HL-60 (cell line): Measurements from ENCODE around the gene PTGIR.

Source experiments
- DNase-seq, 2 experiments: peaks; one replicate each; pipeline ENCODE4 v3.0.0-alpha.2; 2010 to 2020; ENCODE audit warnings: low read depth in 1 of 2, low spot score in 1 of 2
- H3K27ac ChIP-seq: fragments of 250-450 bp; sonication (Bioruptor Pico); replicated peaks from 2 replicates; pipeline ENCODE4 v1.5.1; 2020; ENCODE audit warnings: mild to moderate bottlenecking, moderate library complexity
- H3K27me3 ChIP-seq: fragments of 250-450 bp; sonication (Bioruptor Pico); 2 replicates; pipeline ENCODE4 v1.5.1; 2021; ENCODE audit warnings: mild to moderate bottlenecking, moderate library complexity; ENCODE audit not compliant: insufficient read depth, poor library complexity, severe bottlenecking
- H3K4me3 ChIP-seq: replicated peaks from 2 replicates; pipeline ENCODE4 v1.5.1; 2011; ENCODE audit warnings: mild to moderate bottlenecking, control low read depth, low read length; ENCODE audit not compliant: insufficient read depth
- GABPA ChIP-seq: IDR thresholded peaks from 2 replicates; pipeline ENCODE4 v1.6.1; 2012; ENCODE audit warnings: low read depth
- POLR2AphosphoS5 ChIP-seq: IDR thresholded peaks from 2 replicates; pipeline ENCODE4 v1.6.1; 2012; ENCODE audit warnings: low read depth
- SPI1 ChIP-seq: IDR thresholded peaks from 2 replicates; pipeline ENCODE4 v1.6.1; 2012; ENCODE audit warnings: low read depth, mild to moderate bottlenecking, borderline replicate concordance
- TF ChIP-seq, protein P1 (sequence below): IDR thresholded peaks from 2 replicates; pipeline ENCODE4 v1.6.1; 2012; ENCODE audit warnings: low read depth; ENCODE audit not compliant: insufficient replicate concordance
- TF ChIP-seq, protein P2 (sequence below): IDR thresholded peaks from one replicate; pipeline ENCODE4 v1.5.1; 2011; ENCODE audit warnings: low read length, control low read depth, inconsistent platforms; ENCODE audit not compliant: insufficient read depth

Gene PTGIR

DNA sequence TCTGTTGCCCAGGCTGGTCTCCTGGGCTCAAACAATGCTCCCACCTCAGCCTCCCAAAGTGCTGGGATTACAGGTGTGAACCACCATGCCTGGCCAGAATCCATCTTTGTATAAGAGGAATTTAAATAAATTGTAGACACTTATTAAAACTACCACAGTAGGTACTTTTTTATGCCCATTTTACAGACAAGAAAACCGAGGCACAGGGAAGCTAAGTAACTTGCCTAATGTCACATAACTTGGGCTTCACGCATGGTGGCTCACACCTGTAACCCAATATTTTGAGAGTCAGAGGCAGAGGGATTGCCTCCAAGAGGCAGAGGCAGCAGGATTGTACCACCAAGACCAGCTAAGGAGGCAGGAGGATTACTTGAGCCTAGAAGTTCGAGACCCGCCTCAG lies 46.4 kb downstream of the PTGIR start:
- Histone ChIP-seq H3K27me3 (no peaks in the 10 kb centered on the region), H3K4me3 (no peak overlapping the region), H3K27ac (no peak overlapping the region)
- DNase-seq: no peak
- TF ChIP-seq, protein P1, sequence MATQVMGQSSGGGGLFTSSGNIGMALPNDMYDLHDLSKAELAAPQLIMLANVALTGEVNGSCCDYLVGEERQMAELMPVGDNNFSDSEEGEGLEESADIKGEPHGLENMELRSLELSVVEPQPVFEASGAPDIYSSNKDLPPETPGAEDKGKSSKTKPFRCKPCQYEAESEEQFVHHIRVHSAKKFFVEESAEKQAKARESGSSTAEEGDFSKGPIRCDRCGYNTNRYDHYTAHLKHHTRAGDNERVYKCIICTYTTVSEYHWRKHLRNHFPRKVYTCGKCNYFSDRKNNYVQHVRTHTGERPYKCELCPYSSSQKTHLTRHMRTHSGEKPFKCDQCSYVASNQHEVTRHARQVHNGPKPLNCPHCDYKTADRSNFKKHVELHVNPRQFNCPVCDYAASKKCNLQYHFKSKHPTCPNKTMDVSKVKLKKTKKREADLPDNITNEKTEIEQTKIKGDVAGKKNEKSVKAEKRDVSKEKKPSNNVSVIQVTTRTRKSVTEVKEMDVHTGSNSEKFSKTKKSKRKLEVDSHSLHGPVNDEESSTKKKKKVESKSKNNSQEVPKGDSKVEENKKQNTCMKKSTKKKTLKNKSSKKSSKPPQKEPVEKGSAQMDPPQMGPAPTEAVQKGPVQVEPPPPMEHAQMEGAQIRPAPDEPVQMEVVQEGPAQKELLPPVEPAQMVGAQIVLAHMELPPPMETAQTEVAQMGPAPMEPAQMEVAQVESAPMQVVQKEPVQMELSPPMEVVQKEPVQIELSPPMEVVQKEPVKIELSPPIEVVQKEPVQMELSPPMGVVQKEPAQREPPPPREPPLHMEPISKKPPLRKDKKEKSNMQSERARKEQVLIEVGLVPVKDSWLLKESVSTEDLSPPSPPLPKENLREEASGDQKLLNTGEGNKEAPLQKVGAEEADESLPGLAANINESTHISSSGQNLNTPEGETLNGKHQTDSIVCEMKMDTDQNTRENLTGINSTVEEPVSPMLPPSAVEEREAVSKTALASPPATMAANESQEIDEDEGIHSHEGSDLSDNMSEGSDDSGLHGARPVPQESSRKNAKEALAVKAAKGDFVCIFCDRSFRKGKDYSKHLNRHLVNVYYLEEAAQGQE: no peak
- TF ChIP-seq SPI1 (no peak), POLR2AphosphoS5 (no peak), GABPA (no peak)
- TF ChIP-seq, protein P2, sequence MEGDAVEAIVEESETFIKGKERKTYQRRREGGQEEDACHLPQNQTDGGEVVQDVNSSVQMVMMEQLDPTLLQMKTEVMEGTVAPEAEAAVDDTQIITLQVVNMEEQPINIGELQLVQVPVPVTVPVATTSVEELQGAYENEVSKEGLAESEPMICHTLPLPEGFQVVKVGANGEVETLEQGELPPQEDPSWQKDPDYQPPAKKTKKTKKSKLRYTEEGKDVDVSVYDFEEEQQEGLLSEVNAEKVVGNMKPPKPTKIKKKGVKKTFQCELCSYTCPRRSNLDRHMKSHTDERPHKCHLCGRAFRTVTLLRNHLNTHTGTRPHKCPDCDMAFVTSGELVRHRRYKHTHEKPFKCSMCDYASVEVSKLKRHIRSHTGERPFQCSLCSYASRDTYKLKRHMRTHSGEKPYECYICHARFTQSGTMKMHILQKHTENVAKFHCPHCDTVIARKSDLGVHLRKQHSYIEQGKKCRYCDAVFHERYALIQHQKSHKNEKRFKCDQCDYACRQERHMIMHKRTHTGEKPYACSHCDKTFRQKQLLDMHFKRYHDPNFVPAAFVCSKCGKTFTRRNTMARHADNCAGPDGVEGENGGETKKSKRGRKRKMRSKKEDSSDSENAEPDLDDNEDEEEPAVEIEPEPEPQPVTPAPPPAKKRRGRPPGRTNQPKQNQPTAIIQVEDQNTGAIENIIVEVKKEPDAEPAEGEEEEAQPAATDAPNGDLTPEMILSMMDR: no peak

DNA sequence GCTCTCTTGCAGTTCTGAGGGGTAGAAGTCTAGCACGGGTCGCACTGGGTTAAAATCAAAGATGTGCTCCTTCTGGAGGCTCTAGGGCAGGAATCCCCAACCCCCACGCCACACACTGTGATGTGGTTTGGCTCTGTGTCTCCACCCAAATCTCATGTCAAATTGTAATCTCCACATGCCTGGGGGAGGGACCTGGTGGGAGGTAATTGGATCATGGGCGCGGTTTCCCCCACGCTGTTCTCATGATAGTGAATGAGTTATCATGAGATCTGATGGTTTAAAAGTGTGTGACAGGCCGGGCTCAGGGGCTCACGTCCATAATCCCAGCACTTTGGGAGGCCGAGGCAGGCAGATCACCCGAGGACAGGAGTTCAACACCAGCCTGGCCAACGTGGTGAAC lies 50.4 kb downstream of the PTGIR start:
- TF ChIP-seq POLR2AphosphoS5: no peak
- no peak for TF ChIP-seq GABPA
- H3K4me3 ChIP-seq: no peak overlapping the region
- H3K27me3 ChIP-seq: no peaks in the 10 kb centered on the region
- no peak for DNase-seq
- no peak overlapping the region for H3K27ac ChIP-seq

DNA sequence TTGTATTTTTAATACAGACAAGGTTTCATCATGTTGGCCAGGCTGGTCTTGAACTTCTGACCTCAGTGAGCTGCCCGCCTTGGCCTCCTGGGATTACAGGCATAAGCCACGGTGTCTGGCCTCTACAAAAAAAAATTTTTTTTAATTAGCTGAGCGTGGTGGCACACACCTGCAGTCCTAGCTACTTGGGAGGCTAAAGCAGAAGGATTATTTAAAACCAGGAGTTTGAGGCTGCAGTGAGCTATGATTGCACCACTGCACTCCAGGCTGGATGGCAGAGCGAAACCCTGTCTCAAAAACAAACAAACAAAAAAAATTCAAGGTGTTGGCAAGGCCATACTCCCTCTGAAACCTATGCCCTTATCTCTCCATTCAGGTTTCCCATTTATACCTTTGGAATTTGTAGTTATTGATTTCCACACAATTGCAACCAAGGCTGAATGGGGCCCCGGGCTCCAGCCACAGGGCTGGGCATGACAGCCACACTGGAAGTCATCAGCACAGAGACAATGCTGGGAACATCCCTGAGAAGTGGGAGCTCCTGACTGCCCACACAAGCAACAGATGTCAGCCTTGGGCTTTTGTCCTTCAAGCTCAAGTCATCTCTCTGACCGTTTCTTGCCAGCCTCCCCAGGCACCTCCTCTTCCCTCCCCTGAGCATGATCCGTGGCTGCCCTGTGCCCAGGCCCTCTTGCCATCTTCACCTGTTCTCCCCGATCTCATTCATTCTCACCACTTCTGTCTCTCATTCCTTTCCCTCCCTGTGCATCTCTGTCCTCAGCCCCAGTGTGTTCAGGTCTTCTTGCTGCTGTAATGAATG lies 51.0 kb downstream of the PTGIR start:
- TF ChIP-seq SPI1: no peak
- no peak for TF ChIP-seq GABPA
- TF ChIP-seq, protein P2: no peak
- TF ChIP-seq, protein P1: no peak
- TF ChIP-seq POLR2AphosphoS5: no peak
- Histone ChIP-seq H3K4me3 (no peak overlapping the region), H3K27me3 (no peaks in the 10 kb centered on the region), H3K27ac (no peak overlapping the region)
- no peak for DNase-seq

DNA sequence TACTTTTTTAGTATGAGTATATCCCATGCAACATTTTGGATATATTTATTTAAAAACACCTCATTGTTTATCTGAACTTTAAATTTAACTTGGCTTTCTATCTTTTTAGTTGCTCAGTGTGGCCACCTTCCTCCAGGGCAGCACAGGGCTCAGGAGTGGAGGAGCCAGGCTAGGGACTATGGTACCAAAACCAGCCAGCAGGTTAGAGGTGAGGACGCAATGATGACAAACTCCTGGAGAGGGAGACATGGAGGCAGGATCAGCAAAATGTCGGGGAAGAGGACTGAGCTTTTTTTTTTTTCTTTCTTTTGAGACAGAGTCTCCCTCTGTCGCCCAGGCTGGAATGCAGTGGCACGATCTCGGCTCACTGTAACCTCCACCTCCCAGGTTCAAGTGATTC lies 53.4 kb downstream of the PTGIR start:
- H3K27me3 ChIP-seq: no peaks in the 10 kb centered on the region
- DNase-seq: peak in 1 of 2 experiments; percentile 17
- TF ChIP-seq, protein P1: no peak
- no peak overlapping the region for H3K4me3 ChIP-seq
- H3K27ac ChIP-seq: no peak overlapping the region
